GM12864 (cell line): ENCODE measurements around the gene PSMD5.
A peak's percentile ranks its signal among the peaks of the same experiment; 100 is the strongest.

Experiments
- DNase-seq: peaks from one replicate; pipeline ENCODE4 v3.0.0-alpha.2; 2011; ENCODE audit warnings: low read depth
- H3K4me3 ChIP-seq: 2 replicates; pipeline ENCODE4 v1.5.1; 2011; ENCODE audit warnings: mild to moderate bottlenecking, low read depth, low read length, control low read depth
- CTCF ChIP-seq: IDR thresholded peaks from 2 replicates; pipeline ENCODE4 v1.5.1; 2011; ENCODE audit warnings: low read depth, mild to moderate bottlenecking, moderate library complexity, low read length, control low read depth, inconsistent platforms; ENCODE audit errors: missing control alignments

The PSMD5 gene

GRCh38 chr9:120868676-120869359 lies 26.1 kb upstream of the PSMD5 start:
- peak; percentile 92 for DNase-seq
- peak overlapping the region; percentile 57 for H3K4me3 ChIP-seq
- TF ChIP-seq CTCF: peak; percentile 60

- H3K4me3 ChIP-seq: peak overlapping the region; percentile 16
- TF ChIP-seq CTCF: no peak
- no peak for DNase-seq
Measured at GRCh38 chr9:120868339-120868675, 25.6 kb upstream of the PSMD5 start.

GRCh38 chr9:120867676-120868338 lies 25.1 kb upstream of the PSMD5 start:
- DNase-seq: no peak
- no peak for TF ChIP-seq CTCF
- no peak overlapping the region for H3K4me3 ChIP-seq

GRCh38 chr9:120866651-120867050 lies 23.9 kb upstream of the PSMD5 start:
- no peak for TF ChIP-seq CTCF
- H3K4me3 ChIP-seq: no peak overlapping the region
- DNase-seq: no peak

GRCh38 chr9:120865809-120866208 lies 23.1 kb upstream of the PSMD5 start:
- TF ChIP-seq CTCF: no peak
- no peak for DNase-seq
- H3K4me3 ChIP-seq: no peak overlapping the region

- no peak overlapping the region for H3K4me3 ChIP-seq
- TF ChIP-seq CTCF: no peak
- no peak for DNase-seq
Measured at GRCh38 chr9:120865176-120865575, 22.5 kb upstream of the PSMD5 start.

- no peak for TF ChIP-seq CTCF
- DNase-seq: no peak
- no peak overlapping the region for H3K4me3 ChIP-seq
Measured at GRCh38 chr9:120864719-120865118, 22.0 kb upstream of the PSMD5 start.
